Activated CD8-positive, alpha-beta T cell treated with anti-CD3 and anti-CD28 coated beads for 36 hours (primary cell): ENCODE data around the gene RTP1. TPM values are rescaled to one million over a fixed set of nuclear protein-coding genes. Genes with fewer than 3 reads are reported as not detected.
A peak's percentile ranks its signal among the peaks of the same experiment; 100 is the strongest.

Source experiments
- ATAC-seq: fragments of 200-7000 bp; cut with Tn5 transposase; one replicate; pipeline ENCODE4 v1.10.0; 2021; ENCODE audit warnings: mild to moderate bottlenecking, moderate library complexity
- CTCF ChIA-PET: fragments of 350-600 bp; sonication (Branson Sonifier 250); formaldehyde crosslinking; loops from one replicate; lab custom pipeline; 2021; ENCODE audit warnings: antibody characterized with exemption; lab: Charles Lee
- POLR2A ChIA-PET: fragments of 350-600 bp; sonication (Branson Sonifier 250); formaldehyde crosslinking; loops from one replicate; lab custom pipeline; 2021; ENCODE audit warnings: antibody characterized with exemption; lab: Charles Lee
- DNase-seq: peaks from one replicate; pipeline ENCODE4 v3.0.0-alpha.2; 2020
- H3K27ac Mint-ChIP-seq: one replicate; pipeline ENCODE4 v1.8.0; 2021; ENCODE audit warnings: mild to moderate bottlenecking, mixed read lengths
- H3K27me3 Mint-ChIP-seq: one replicate; pipeline ENCODE4 v1.8.0; 2021; ENCODE audit warnings: mixed read lengths
- H3K36me3 Mint-ChIP-seq: one replicate; pipeline ENCODE4 v1.8.0; 2021; ENCODE audit warnings: low read depth, mixed read lengths
- H3K4me1 Mint-ChIP-seq: one replicate; pipeline ENCODE4 v1.8.0; 2021; ENCODE audit warnings: low read depth, mixed read lengths
- H3K4me3 Mint-ChIP-seq: one replicate; pipeline ENCODE4 v1.8.0; 2021; ENCODE audit warnings: mild to moderate bottlenecking, moderate library complexity, mixed read lengths
- H3K9me3 Mint-ChIP-seq: one replicate; pipeline ENCODE4 v1.8.0; 2021; ENCODE audit warnings: mixed read lengths
- CTCF ChIP-seq: fragments of 200-600 bp; IDR thresholded peaks from one replicate; pipeline ENCODE4 v1.8.0; 2022; ENCODE audit warnings: antibody characterized with exemption, mild to moderate bottlenecking
- intact Hi-C: fragments of 100-400 bp; cut with micrococcal nuclease; formaldehyde crosslinking; loops from one replicate; pipeline ENCODE4 v1.10.0; 2022
- total RNA-seq, 2 experiments: library from RNA; stranded (reverse); gene quantifications; one replicate each; pipeline ENCODE4 v1.2.3, GENCODE V29; 2021

The RTP1 gene
- total RNA-seq: not detected

GRCh38 chr3:187197335-187197649 lies at the start of gene RTP1:
RTP1 (plus strand) TSS chr3:187197486; CDS start chr3:187197516, 30 bp downstream.
- intact Hi-C loops: no loop called here
- no peak for ATAC-seq
- Mint-ChIP-seq H3K27ac (no peak within 1 kb of the TSS), H3K27me3 (peaks cover 14% of the 10 kb centered on the region), H3K4me1 (no peaks in the 10 kb centered on the region), H3K9me3 (no peaks in the 10 kb centered on the region), H3K36me3 (no peaks in the 10 kb centered on the region), H3K4me3 (no peak within 1 kb of the TSS)
- TF ChIP-seq CTCF: no peak
- ChIA-PET CTCF (interaction anchor here (1.0 kb wide), 1 partner anchor 33 kb away, joined by 5 read pairs; no protein-coding TSS in a partner anchor), POLR2A (no interaction called here)
- DNase-seq: no peak

- DNase-seq: no peak
- Mint-ChIP-seq H3K9me3 (peaks cover 10% of the 10 kb centered on the region), H3K4me3 (no peak overlapping the region), H3K36me3 (peaks cover 2% of the 10 kb centered on the region), H3K27ac (no peak overlapping the region), H3K4me1 (no peaks in the 10 kb centered on the region), H3K27me3 (no peaks in the 10 kb centered on the region)
- POLR2A ChIA-PET: interaction anchor here (1.2 to 1.6 kb wide), 4 partner anchors 9 to 44 kb away, joined by 3 to 7 read pairs (median 6); partner anchors contain the start of gene RPL39L
- ATAC-seq: no peak
- intact Hi-C loops: loop anchor here (5.0 kb wide), 1 partner anchor 38 kb away; no protein-coding TSS in a partner anchor
- CTCF ChIA-PET: interaction anchor here (1.3 to 6.5 kb wide), 18 partner anchors 10 to 328 kb away, joined by 4 to 116 read pairs (median 9); partner anchors contain the start of gene RPL39L
- TF ChIP-seq CTCF: no peak
Observed at GRCh38 chr3:187150186-187150585, 47.1 kb upstream of the RTP1 start.

DNA sequence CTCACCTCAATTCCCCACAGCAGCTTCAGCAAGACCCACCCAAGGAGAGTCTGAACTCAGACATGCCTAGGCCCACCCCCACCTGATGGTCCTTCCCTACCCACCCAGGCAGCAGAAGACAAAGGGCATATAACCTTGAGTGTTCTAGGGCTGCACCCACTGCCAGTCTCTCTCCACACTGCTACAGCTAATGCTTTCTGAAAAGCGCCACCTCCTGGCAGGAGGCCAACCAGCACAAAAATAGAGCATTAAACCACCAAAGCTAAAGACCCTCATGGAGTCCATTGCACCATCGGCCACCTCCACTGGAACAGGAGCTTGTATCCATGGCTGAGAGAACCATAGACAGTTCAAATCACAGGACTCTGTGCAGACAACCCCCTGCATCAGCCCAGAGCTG lies 46.7 kb upstream of the RTP1 start:
- ChIA-PET POLR2A (interaction anchor here (1.2 to 1.6 kb wide), 4 partner anchors 9 to 44 kb away, joined by 3 to 7 read pairs (median 6); partner anchors contain the start of gene RPL39L), CTCF (interaction anchor here (0.6 to 6.5 kb wide), 21 partner anchors 9 to 329 kb away, joined by 3 to 116 read pairs (median 9); partner anchors contain the start of gene RPL39L)
- DNase-seq: peak; percentile 85
- peaks cover 2% of the 10 kb centered on the region for H3K36me3 Mint-ChIP-seq
- no peaks in the 10 kb centered on the region for H3K27me3 Mint-ChIP-seq
- no peak overlapping the region for H3K4me3 Mint-ChIP-seq
- peaks cover 7% of the 10 kb centered on the region for H3K9me3 Mint-ChIP-seq
- no peak overlapping the region for H3K27ac Mint-ChIP-seq
- peak; percentile 86 for ATAC-seq
- intact Hi-C loops: loop anchor here (5.0 kb wide), 1 partner anchor 38 kb away; no protein-coding TSS in a partner anchor
- TF ChIP-seq CTCF: peak; percentile 55
- H3K4me1 Mint-ChIP-seq: no peaks in the 10 kb centered on the region

- Mint-ChIP-seq H3K36me3 (no peaks in the 10 kb centered on the region), H3K4me1 (no peaks in the 10 kb centered on the region), H3K27me3 (no peaks in the 10 kb centered on the region), H3K27ac (no peak overlapping the region), H3K9me3 (peaks cover 1% of the 10 kb centered on the region), H3K4me3 (no peak overlapping the region)
- CTCF ChIA-PET: interaction anchor here (2.4 to 7.2 kb wide), 3 partner anchors 22 to 312 kb away, joined by 10 to 166 read pairs (median 16); partner anchors contain the start of gene RPL39L
- TF ChIP-seq CTCF: no peak
- intact Hi-C loops: no loop called here
- ATAC-seq (no peak), DNase-seq (no peak)
- POLR2A ChIA-PET: no interaction called here
Observed at GRCh38 chr3:187161556-187161955, 35.7 kb upstream of the RTP1 start.

GRCh38 chr3:187162265-187162953 lies 34.9 kb upstream of the RTP1 start:
- Mint-ChIP-seq H3K27me3 (no peaks in the 10 kb centered on the region), H3K27ac (no peak overlapping the region), H3K4me1 (no peaks in the 10 kb centered on the region), H3K9me3 (peaks cover 1% of the 10 kb centered on the region), H3K4me3 (no peak overlapping the region), H3K36me3 (no peaks in the 10 kb centered on the region)
- intact Hi-C loops: no loop called here
- ATAC-seq (no peak), DNase-seq (no peak)
- CTCF ChIA-PET: interaction anchor here (1.1 to 7.2 kb wide), 8 partner anchors 12 to 341 kb away, joined by 3 to 166 read pairs (median 6); partner anchors contain the start of gene RPL39L
- POLR2A ChIA-PET: no interaction called here
- no peak for TF ChIP-seq CTCF
